KMS-11 (cell line): ENCODE results near the gene CIT.

Experiments used
- H2AFZ ChIP-seq: fragments of 200-600 bp; sonication (generic); 2 replicates; pipeline ENCODE4 v1.6.1; 2016; ENCODE audit warnings: antibody characterized with exemption, mixed run types, low read depth
- H3K27ac ChIP-seq: fragments of 200-600 bp; sonication (generic); 2 replicates; pipeline ENCODE4 v1.6.1; 2016; ENCODE audit warnings: mild to moderate bottlenecking, mixed run types
- H3K27me3 ChIP-seq: fragments of 200-600 bp; sonication (generic); 2 replicates; pipeline ENCODE4 v1.6.1; 2017; ENCODE audit warnings: mild to moderate bottlenecking, low read depth, mixed run types, moderate library complexity; ENCODE audit not compliant: insufficient read depth
- H3K36me3 ChIP-seq: fragments of 200-600 bp; sonication (generic); 2 replicates; pipeline ENCODE4 v1.6.1; 2017; ENCODE audit warnings: mild to moderate bottlenecking, mixed run types; ENCODE audit not compliant: insufficient read depth
- H3K4me1 ChIP-seq: fragments of 200-600 bp; sonication (generic); 2 replicates; pipeline ENCODE4 v1.6.1; 2016; ENCODE audit warnings: mild to moderate bottlenecking, low read depth, mixed run types; ENCODE audit not compliant: poor library complexity, severe bottlenecking
- H3K4me2 ChIP-seq: fragments of 200-600 bp; sonication (generic); 2 replicates; pipeline ENCODE4 v1.7.0; 2016; ENCODE audit warnings: mild to moderate bottlenecking, mixed run types
- H3K4me3 ChIP-seq: fragments of 200-600 bp; sonication (generic); IDR thresholded peaks from 2 replicates; pipeline ENCODE4 v1.6.1; 2017; ENCODE audit warnings: low read depth, low read length, mixed read lengths; ENCODE audit not compliant: insufficient read depth
- H3K79me2 ChIP-seq: fragments of 200-600 bp; sonication (generic); 2 replicates; pipeline ENCODE4 v1.6.1; 2016; ENCODE audit warnings: low read depth, mixed run types; ENCODE audit not compliant: insufficient read depth
- H3K9ac ChIP-seq: fragments of 200-600 bp; sonication (generic); 2 replicates; pipeline ENCODE4 v1.6.1; 2016; ENCODE audit warnings: mild to moderate bottlenecking, mixed run types
- H4K20me1 ChIP-seq: fragments of 200-600 bp; sonication (generic); 2 replicates; pipeline ENCODE4 v1.6.1; 2016; ENCODE audit warnings: mild to moderate bottlenecking, mixed run types; ENCODE audit not compliant: insufficient read depth
- CTCF ChIP-seq: fragments of 200-600 bp; sonication (generic); conservative IDR thresholded peaks from 2 replicates; pipeline ENCODE4 v1.6.1; 2017; ENCODE audit warnings: low read depth, mild to moderate bottlenecking, antibody characterized with exemption, low read length, moderate library complexity, mixed read lengths

Gene CIT

DNA sequence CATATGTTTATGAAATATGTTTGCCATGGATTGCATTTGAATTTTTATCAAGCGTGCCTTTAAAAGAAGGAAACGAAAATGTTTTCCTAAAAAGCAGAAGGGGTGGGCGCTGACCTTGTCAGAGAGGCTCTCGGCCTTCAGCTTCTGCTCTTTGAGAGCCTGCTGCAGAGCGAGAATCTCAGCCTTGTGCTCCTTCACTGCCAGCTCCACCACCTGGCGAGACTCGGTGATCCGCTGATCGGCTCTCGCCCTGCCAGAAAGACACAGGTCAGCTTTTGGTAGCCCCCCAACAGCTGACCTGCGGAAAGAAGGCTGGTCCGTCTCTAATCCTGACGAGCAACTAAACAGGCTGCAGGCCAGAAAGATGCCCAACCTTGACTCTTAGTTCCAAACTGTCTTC lies 146.7 kb downstream of the CIT start:
- no peaks in the 10 kb centered on the region for H3K36me3 ChIP-seq
- no peak overlapping the region for H3K27ac ChIP-seq
- H3K4me3 ChIP-seq, result no peak overlapping the region
- no peaks in the 10 kb centered on the region for H3K79me2 ChIP-seq
- no peak overlapping the region for H3K9ac ChIP-seq
- TF ChIP-seq CTCF, result no peak
- H3K4me2 ChIP-seq, result no peak overlapping the region
- no peaks in the 10 kb centered on the region for H3K4me1 ChIP-seq
- no peak overlapping the region for H2AFZ ChIP-seq
- H3K27me3 ChIP-seq, result no peaks in the 10 kb centered on the region
- H4K20me1 ChIP-seq, result no peaks in the 10 kb centered on the region

DNA sequence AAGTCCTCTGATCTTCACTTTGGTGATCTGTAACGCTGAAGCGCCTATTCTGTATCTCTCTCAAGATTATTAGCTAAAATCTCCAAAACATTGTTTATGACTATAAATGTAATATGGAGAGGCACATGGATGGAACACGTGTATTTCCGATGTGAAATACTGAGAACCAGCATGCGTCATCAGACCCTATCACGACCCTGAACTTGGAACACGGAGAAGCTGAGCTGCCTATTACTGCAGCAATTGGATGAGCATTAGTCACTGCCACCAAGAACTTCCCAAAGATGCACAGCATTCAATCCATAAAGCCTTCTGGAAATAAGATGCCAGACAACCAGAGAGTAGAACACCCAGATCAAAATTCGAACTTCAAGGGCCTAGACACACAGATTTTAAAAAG lies 147.2 kb downstream of the CIT start:
- Histone ChIP-seq H3K27me3 (no peaks in the 10 kb centered on the region), H3K4me2 (no peak overlapping the region), H3K4me1 (no peaks in the 10 kb centered on the region), H3K79me2 (no peaks in the 10 kb centered on the region), H4K20me1 (no peaks in the 10 kb centered on the region), H3K27ac (no peak overlapping the region), H3K9ac (no peak overlapping the region), H2AFZ (no peak overlapping the region), H3K36me3 (no peaks in the 10 kb centered on the region), H3K4me3 (no peak overlapping the region)
- no peak for TF ChIP-seq CTCF

DNA sequence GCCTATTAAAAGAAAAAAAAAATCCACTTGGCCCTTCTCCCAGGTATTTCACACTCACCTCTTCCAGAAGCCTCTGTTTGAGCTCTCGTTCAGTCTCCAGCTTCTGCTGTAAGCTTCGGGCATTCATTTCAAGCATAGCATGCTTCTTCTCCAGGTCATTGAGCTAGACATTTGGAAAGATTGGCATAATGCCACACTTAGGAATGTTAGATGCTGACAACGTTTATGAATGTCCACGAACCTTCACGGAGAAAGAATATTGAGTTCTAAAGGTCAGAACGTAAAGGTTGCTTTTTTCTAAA lies 148.7 kb downstream of the CIT start:
- H3K27ac ChIP-seq, result no peak overlapping the region
- no peaks in the 10 kb centered on the region for H4K20me1 ChIP-seq
- H2AFZ ChIP-seq, result no peak overlapping the region
- no peaks in the 10 kb centered on the region for H3K36me3 ChIP-seq
- no peaks in the 10 kb centered on the region for H3K27me3 ChIP-seq
- no peaks in the 10 kb centered on the region for H3K79me2 ChIP-seq
- H3K4me2 ChIP-seq, result no peak overlapping the region
- no peak overlapping the region for H3K9ac ChIP-seq
- no peaks in the 10 kb centered on the region for H3K4me1 ChIP-seq
- no peak for TF ChIP-seq CTCF
- H3K4me3 ChIP-seq, result no peak overlapping the region

DNA sequence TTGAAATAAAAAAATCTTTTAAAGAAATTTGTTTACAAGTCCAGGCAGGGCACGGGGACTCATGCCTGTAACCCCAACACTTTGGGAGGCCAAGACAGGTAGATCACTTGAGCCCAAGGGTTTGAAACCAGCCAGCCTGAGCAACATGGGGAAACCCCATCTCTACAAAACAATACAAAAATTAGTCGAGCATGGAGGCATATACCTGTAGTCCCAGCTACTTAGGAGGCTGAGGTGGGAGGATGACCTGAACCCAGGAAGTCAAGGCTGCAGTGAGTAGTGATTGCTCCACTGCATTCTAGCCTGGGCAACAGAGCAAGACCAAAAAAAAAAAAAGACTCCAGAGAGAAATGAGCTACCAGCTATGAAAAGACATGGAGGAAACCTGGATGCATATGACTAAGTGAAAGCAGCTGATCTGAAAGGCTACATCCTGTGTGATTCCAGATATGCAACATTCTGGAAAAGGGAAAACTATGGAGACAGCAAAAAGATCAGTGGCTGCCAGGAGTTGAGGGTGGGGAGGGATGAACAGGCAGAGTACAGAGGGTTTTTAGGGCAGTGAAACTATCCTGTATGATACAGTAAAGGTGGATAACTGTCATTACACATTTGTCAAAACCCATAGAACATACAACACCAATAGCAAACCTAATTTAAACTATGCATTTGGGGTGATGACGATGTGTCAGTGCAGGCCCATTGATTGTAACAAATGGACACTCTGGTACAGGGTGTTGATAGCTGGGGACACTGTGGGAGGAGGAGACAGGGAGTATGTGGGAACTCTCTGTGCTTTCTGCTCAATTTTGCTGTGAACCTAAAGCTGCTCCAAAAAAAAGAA lies 149.3 kb downstream of the CIT start:
- no peaks in the 10 kb centered on the region for H3K36me3 ChIP-seq

More for the DNA sequence above, 149.3 kb downstream of the CIT start:
- Histone ChIP-seq H3K4me1 (no peaks in the 10 kb centered on the region), H3K4me3 (no peak overlapping the region), H3K27ac (no peak overlapping the region), H3K79me2 (no peaks in the 10 kb centered on the region), H2AFZ (no peak overlapping the region), H4K20me1 (no peaks in the 10 kb centered on the region), H3K4me2 (no peak overlapping the region), H3K9ac (no peak overlapping the region), H3K27me3 (no peaks in the 10 kb centered on the region)
- TF ChIP-seq CTCF, result no peak
